Left cardiac atrium (tissue), 4 donors: ENCODE results near the gene PTPN13. TPM values are rescaled to one million over a fixed set of nuclear protein-coding genes. Genes with fewer than 3 reads are reported as not detected.

ENCODE experiments used
- ATAC-seq, 2 donors: fragments of 200-7000 bp; cut with Tn5 transposase; one replicate each; pipeline ENCODE4 v1.9.1; 2020; ENCODE audit warnings: mild to moderate bottlenecking in 2 of 2, moderate library complexity in 2 of 2
- DNase-seq: peaks from one replicate; pipeline ENCODE4 v3.0.0-alpha.2; 2020
- intact Hi-C, 2 donors: fragments of 100-400 bp; cut with DNase I; formaldehyde crosslinking; loops; one replicate each; pipeline versions ENCODE4 v1.14.1 to v1.15.1; 2022 to 2023
- long read RNA-seq: library from polyadenylated mRNA; unstranded; transcript quantifications from one replicate; pipeline ENCODE4 v2.0.0, GENCODE V29; 2021
- total RNA-seq, 2 donors: library from RNA; stranded (reverse); fragmentation: NEBNext Ultra II Directional; extraction: Animal tissue kit (Norgen Biotek cat#: 25700); gene quantifications; one replicate each; pipeline ENCODE4 v1.2.1, GENCODE V29; 2021
- donor health status: DM: no; HTN: yes; CAD: no.
- donor health status: DM: no; HTN: yes; CAD: no; lungs with severe emphysema.
- donor health status: DM: yes; HTN: yes; CAD: no.
- donor health status: Dilated cardiomyopathy.

PTPN13 gene
- 1 to 10 TPM; 7.0 to 9.5 TPM for total RNA-seq
- long read RNA-seq: 0 reads

- DNase-seq (peak; percentile 97), ATAC-seq (peak; percentile 98 to 99)
- intact Hi-C loops: no loop called here
Measured at GRCh38 chr4:86593688-86594558, at the start of gene PTPN13. TSS of gene PTPN13 (plus strand) at chr4:86594315. CDS start at chr4:86635257, 40,942 bp downstream.

- intact Hi-C loops: no loop called here
- no peak for DNase-seq
- ATAC-seq: no peak
Measured at GRCh38 chr4:86547140-86547539, 47.0 kb upstream of the PTPN13 start.

- ATAC-seq: no peak
- intact Hi-C loops: no loop called here
- DNase-seq: no peak
Measured at GRCh38 chr4:86549163-86549788, 44.8 kb upstream of the PTPN13 start.

- intact Hi-C loops: no loop called here
- DNase-seq (no peak), ATAC-seq (no peak)
Measured at GRCh38 chr4:86551387-86551786, 42.7 kb upstream of the PTPN13 start.

- no peak for DNase-seq
- ATAC-seq: no peak
- intact Hi-C loops: no loop called here
Measured at GRCh38 chr4:86554646-86555045, 39.5 kb upstream of the PTPN13 start.

GRCh38 chr4:86556791-86557415 is 37.2 kb upstream of the PTPN13 start:
- no peak for DNase-seq
- peak in 1 of 2 donors; percentile 43 for ATAC-seq
- intact Hi-C loops: no loop called here

GRCh38 chr4:86557526-86557925 is 36.6 kb upstream of the PTPN13 start:
- no peak for DNase-seq
- peak in 1 of 2 donors; percentile 54 for ATAC-seq
- intact Hi-C loops: no loop called here

- no peak for ATAC-seq
- intact Hi-C loops: no loop called here
Measured at GRCh38 chr4:86558258-86558657, 35.9 kb upstream of the PTPN13 start.

GRCh38 chr4:86558797-86559196 is 35.3 kb upstream of the PTPN13 start:
- intact Hi-C loops: no loop called here
- DNase-seq (no peak), ATAC-seq (no peak)

More at GRCh38 chr4:86558258-86558657, 35.9 kb upstream of the PTPN13 start:
- DNase-seq: no peak

GRCh38 chr4:86560447-86560846 is 33.7 kb upstream of the PTPN13 start:
- no peak for ATAC-seq
- intact Hi-C loops: no loop called here
- DNase-seq: no peak

- intact Hi-C loops: no loop called here
- ATAC-seq (no peak), DNase-seq (no peak)
Measured at GRCh38 chr4:86561256-86561655, 32.9 kb upstream of the PTPN13 start.

- no peak for ATAC-seq
- no peak for DNase-seq
- intact Hi-C loops: no loop called here
Measured at GRCh38 chr4:86563416-86563815, 30.7 kb upstream of the PTPN13 start.

GRCh38 chr4:86564795-86565194 is 29.3 kb upstream of the PTPN13 start:
- no peak for ATAC-seq
- intact Hi-C loops: no loop called here
- no peak for DNase-seq

- DNase-seq (no peak), ATAC-seq (no peak)
- intact Hi-C loops: no loop called here
Measured at GRCh38 chr4:86565651-86566050, 28.5 kb upstream of the PTPN13 start.

- no peak for DNase-seq
- ATAC-seq: no peak
- intact Hi-C loops: no loop called here
Measured at GRCh38 chr4:86569103-86569870, 24.8 kb upstream of the PTPN13 start.

GRCh38 chr4:86579941-86580340 is 14.2 kb upstream of the PTPN13 start:
- intact Hi-C loops: no loop called here
- DNase-seq: no peak
- ATAC-seq: no peak

GRCh38 chr4:86582410-86582809 is 11.7 kb upstream of the PTPN13 start:
- DNase-seq (no peak), ATAC-seq (no peak)
- intact Hi-C loops: no loop called here

- intact Hi-C loops: no loop called here
- ATAC-seq (peak; percentile 15 to 84), DNase-seq (no peak)
Measured at GRCh38 chr4:86586160-86586572, 7.9 kb upstream of the PTPN13 start.

GRCh38 chr4:86586626-86587380 is 7.3 kb upstream of the PTPN13 start:
- intact Hi-C loops: no loop called here
- no peak for DNase-seq
- ATAC-seq: no peak
